H9 (cell line): ENCODE data around the gene CPNE8. TPM values are rescaled to one million over a fixed set of nuclear protein-coding genes. Genes with fewer than 3 reads are reported as not detected.

Experiments used
- DNase-seq: peaks from one replicate; pipeline ENCODE4 v3.0.0-alpha.2; 2017
- H2AFZ ChIP-seq: one replicate; pipeline ENCODE4 v1.6.1; 2013; ENCODE audit warnings: mild to moderate bottlenecking, low read length, control low read depth, moderate library complexity
- H2AK5ac ChIP-seq: 2 replicates; pipeline ENCODE4 v1.6.1; 2013; ENCODE audit warnings: low read length, control low read depth, mixed read lengths; ENCODE audit not compliant: insufficient read length
- H2BK120ac ChIP-seq: one replicate; pipeline ENCODE4 v1.6.1; 2013; ENCODE audit warnings: low read depth, mild to moderate bottlenecking, low read length, control low read depth, inconsistent platforms; ENCODE audit not compliant: poor library complexity, severe bottlenecking
- H2BK12ac ChIP-seq: 2 replicates; pipeline ENCODE4 v1.6.1; 2013; ENCODE audit warnings: low read length, control low read depth, mixed read lengths, low read depth; ENCODE audit not compliant: insufficient read length
- H2BK15ac ChIP-seq: 2 replicates; pipeline ENCODE4 v1.6.1; 2013; ENCODE audit warnings: low read depth, low read length, control low read depth
- H2BK20ac ChIP-seq: one replicate; pipeline ENCODE4 v1.6.1; 2013; ENCODE audit warnings: low read depth, mild to moderate bottlenecking, low read length, control low read depth, inconsistent platforms; ENCODE audit not compliant: poor library complexity, severe bottlenecking
- H2BK5ac ChIP-seq: 2 replicates; pipeline ENCODE4 v1.6.1; 2013; ENCODE audit warnings: low read length, control low read depth, mixed read lengths; ENCODE audit not compliant: insufficient read length
- H3K14ac ChIP-seq: 2 replicates; pipeline ENCODE4 v1.6.1; 2013; ENCODE audit warnings: low read length, control low read depth; ENCODE audit not compliant: insufficient read depth
- H3K18ac ChIP-seq: 2 replicates; pipeline ENCODE4 v1.6.1; 2013; ENCODE audit warnings: low read depth, mild to moderate bottlenecking, mixed read lengths, low read length, control low read depth; ENCODE audit not compliant: insufficient read length
- H3K23ac ChIP-seq: 2 replicates; pipeline ENCODE4 v1.6.1; 2013; ENCODE audit warnings: low read length, control low read depth, mixed read lengths, low read depth; ENCODE audit not compliant: insufficient read length
- H3K23me2 ChIP-seq: 2 replicates; pipeline ENCODE4 v1.6.1; 2013; ENCODE audit warnings: low read depth, mild to moderate bottlenecking, mixed read lengths, low read length, control low read depth; ENCODE audit not compliant: insufficient read length, poor library complexity, severe bottlenecking
- H3K27ac ChIP-seq: 2 replicates; pipeline ENCODE4 v1.5.1; 2013; ENCODE audit warnings: low read length, control low read depth, mixed read lengths, low read depth; ENCODE audit not compliant: insufficient read length
- H3K27me3 ChIP-seq: 2 replicates; pipeline ENCODE4 v1.6.1; 2013; ENCODE audit warnings: low read length, control low read depth, inconsistent platforms; ENCODE audit not compliant: insufficient read depth
- H3K4ac ChIP-seq: 2 replicates; pipeline ENCODE4 v1.6.1; 2013; ENCODE audit warnings: low read depth, mild to moderate bottlenecking, control low read depth, inconsistent platforms, low read length, moderate library complexity
- H3K4me1 ChIP-seq: 2 replicates; pipeline ENCODE4 v1.6.1; 2013; ENCODE audit warnings: low read length, control low read depth, inconsistent platforms; ENCODE audit not compliant: insufficient read depth
- H3K4me2 ChIP-seq: 2 replicates; pipeline ENCODE4 v1.6.1; 2013; ENCODE audit warnings: low read length, control low read depth, mixed read lengths; ENCODE audit not compliant: insufficient read length, insufficient read depth
- H3K56ac ChIP-seq: 2 replicates; pipeline ENCODE4 v1.6.1; 2013; ENCODE audit warnings: low read depth, mild to moderate bottlenecking, mixed read lengths, low read length, control low read depth; ENCODE audit not compliant: insufficient read length
- H3K79me1 ChIP-seq: 2 replicates; pipeline ENCODE4 v1.6.1; 2013; ENCODE audit warnings: low read depth, mild to moderate bottlenecking, moderate library complexity, low read length, control low read depth, inconsistent platforms; ENCODE audit not compliant: insufficient read depth, poor library complexity, severe bottlenecking
- H3K79me2 ChIP-seq: 2 replicates; pipeline ENCODE4 v1.6.1; 2013; ENCODE audit warnings: low read length, control low read depth, inconsistent platforms; ENCODE audit not compliant: insufficient read depth
- H3K9ac ChIP-seq: 2 replicates; pipeline ENCODE4 v1.6.1; 2013; ENCODE audit warnings: low read length, control low read depth, mixed read lengths; ENCODE audit not compliant: insufficient read length; ENCODE audit errors: extremely low read depth
- H3K9me3 ChIP-seq: one replicate; pipeline ENCODE4 v1.6.1; 2013; ENCODE audit warnings: low read depth, low read length, inconsistent platforms; ENCODE audit not compliant: control insufficient read depth
- H3T11ph ChIP-seq: one replicate; pipeline ENCODE4 v1.6.1; 2013; ENCODE audit warnings: mild to moderate bottlenecking, low read length, control low read depth, inconsistent platforms
- H4K20me1 ChIP-seq: one replicate; pipeline ENCODE4 v1.6.1; 2013; ENCODE audit not compliant: control insufficient read depth, insufficient read length, insufficient read depth
- H4K5ac ChIP-seq: 2 replicates; pipeline ENCODE4 v1.6.1; 2013; ENCODE audit warnings: low read depth, mild to moderate bottlenecking, mixed read lengths, low read length, control low read depth; ENCODE audit not compliant: insufficient read length
- H4K8ac ChIP-seq: replicated peaks from 2 replicates; pipeline ENCODE4 v1.6.1; 2013; ENCODE audit warnings: low read length, control low read depth, mixed read lengths, low read depth; ENCODE audit not compliant: insufficient read length
- H4K91ac ChIP-seq: 2 replicates; pipeline ENCODE4 v1.6.1; 2013; ENCODE audit warnings: low read depth, mild to moderate bottlenecking, moderate library complexity, mixed read lengths, low read length, control low read depth; ENCODE audit not compliant: insufficient read length
- H3K27ac Mint-ChIP-seq, 3 experiments: 2 replicates in 2 of 3; 3 replicates in 1 of 3; pipeline ENCODE4 v1.8.0; 2020 to 2021; ENCODE audit warnings: mixed read lengths in 3 of 3, mild to moderate bottlenecking in 1 of 3, moderate library complexity in 1 of 3
- H3K27me3 Mint-ChIP-seq: 2 replicates; pipeline ENCODE4 v1.8.0; 2021; ENCODE audit warnings: low read depth, mild to moderate bottlenecking, moderate library complexity, mixed read lengths
- H3K36me3 Mint-ChIP-seq, 3 experiments: 2 replicates in 2 of 3; 3 replicates in 1 of 3; pipeline ENCODE4 v1.8.0; 2020 to 2021; ENCODE audit warnings: low read depth in 3 of 3, mixed read lengths in 3 of 3; ENCODE audit not compliant: insufficient read depth in 1 of 3
- H3K4me1 Mint-ChIP-seq, 2 experiments: 2 replicates each; pipeline ENCODE4 v1.8.0; 2020; ENCODE audit warnings: mixed read lengths in 2 of 2
- H3K4me3 Mint-ChIP-seq, 2 experiments: 2 replicates in 1 of 2; 3 replicates in 1 of 2; pipeline ENCODE4 v1.8.0; 2020 to 2021; ENCODE audit warnings: mild to moderate bottlenecking in 2 of 2, mixed read lengths in 2 of 2, moderate library complexity in 1 of 2
- H3K9me3 Mint-ChIP-seq, 2 experiments: 2 replicates in 1 of 2; 3 replicates in 1 of 2; pipeline ENCODE4 v1.8.0; 2020; ENCODE audit warnings: mild to moderate bottlenecking in 2 of 2, mixed read lengths in 2 of 2, moderate library complexity in 1 of 2
- total RNA-seq: library from RNA; stranded (reverse); gene quantifications from 2 replicates; pipeline ENCODE4 v1.2.1, GENCODE V29; 2021
- TF ChIP-seq, protein P1 (sequence below): fragments of 200-600 bp; sonication (generic); conservative IDR thresholded peaks from 3 replicates; pipeline ENCODE4 v1.8.0; 2021; ENCODE audit warnings: antibody characterized with exemption, mild to moderate bottlenecking

The CPNE8 gene
- total RNA-seq, 1 experiment from 2014 or later: 1.9 TPM

- H3K9me3 ChIP-seq: no peaks in the 10 kb centered on the region
- Mint-ChIP-seq H3K9me3 (no peaks in the 10 kb centered on the region), H3K27me3 (no peaks in the 10 kb centered on the region), H3K27ac (no peak overlapping the region), H3K4me3 (no peak overlapping the region), H3K4me1 (peaks cover 0 to 4% of the 10 kb centered on the region in 2 experiments; a peak in 2 of 4 replicates), H3K36me3 (peaks cover 0 to 5% (median 3%) of the 10 kb centered on the region in 3 experiments; a peak in 3 of 7 replicates)
- H2BK12ac ChIP-seq: no peak overlapping the region
- no peak overlapping the region for H2BK20ac ChIP-seq
- H3K79me2 ChIP-seq: no peaks in the 10 kb centered on the region
- H3K27me3 ChIP-seq: no peaks in the 10 kb centered on the region
- H4K8ac ChIP-seq: no peak overlapping the region
- no peak for DNase-seq
- H3K4ac ChIP-seq: no peak overlapping the region
- H3T11ph ChIP-seq: no peak overlapping the region
- H2AK5ac ChIP-seq: no peak overlapping the region
- no peak overlapping the region for H3K9ac ChIP-seq
- TF ChIP-seq, protein P1, sequence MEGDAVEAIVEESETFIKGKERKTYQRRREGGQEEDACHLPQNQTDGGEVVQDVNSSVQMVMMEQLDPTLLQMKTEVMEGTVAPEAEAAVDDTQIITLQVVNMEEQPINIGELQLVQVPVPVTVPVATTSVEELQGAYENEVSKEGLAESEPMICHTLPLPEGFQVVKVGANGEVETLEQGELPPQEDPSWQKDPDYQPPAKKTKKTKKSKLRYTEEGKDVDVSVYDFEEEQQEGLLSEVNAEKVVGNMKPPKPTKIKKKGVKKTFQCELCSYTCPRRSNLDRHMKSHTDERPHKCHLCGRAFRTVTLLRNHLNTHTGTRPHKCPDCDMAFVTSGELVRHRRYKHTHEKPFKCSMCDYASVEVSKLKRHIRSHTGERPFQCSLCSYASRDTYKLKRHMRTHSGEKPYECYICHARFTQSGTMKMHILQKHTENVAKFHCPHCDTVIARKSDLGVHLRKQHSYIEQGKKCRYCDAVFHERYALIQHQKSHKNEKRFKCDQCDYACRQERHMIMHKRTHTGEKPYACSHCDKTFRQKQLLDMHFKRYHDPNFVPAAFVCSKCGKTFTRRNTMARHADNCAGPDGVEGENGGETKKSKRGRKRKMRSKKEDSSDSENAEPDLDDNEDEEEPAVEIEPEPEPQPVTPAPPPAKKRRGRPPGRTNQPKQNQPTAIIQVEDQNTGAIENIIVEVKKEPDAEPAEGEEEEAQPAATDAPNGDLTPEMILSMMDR: no peak
- no peaks in the 10 kb centered on the region for H3K23me2 ChIP-seq
- no peaks in the 10 kb centered on the region for H4K20me1 ChIP-seq
- H3K4me1 ChIP-seq: no peaks in the 10 kb centered on the region
- no peak overlapping the region for H4K5ac ChIP-seq
- no peak overlapping the region for H2BK15ac ChIP-seq
- H3K23ac ChIP-seq: no peak overlapping the region
- no peak overlapping the region for H4K91ac ChIP-seq
- H3K4me2 ChIP-seq: no peak overlapping the region
- no peaks in the 10 kb centered on the region for H3K79me1 ChIP-seq
- no peak overlapping the region for H3K14ac ChIP-seq
- H3K18ac ChIP-seq: no peak overlapping the region
- no peak overlapping the region for H2BK120ac ChIP-seq
- H3K56ac ChIP-seq: no peak overlapping the region
- no peak overlapping the region for H2AFZ ChIP-seq
- H2BK5ac ChIP-seq: no peak overlapping the region
- no peak overlapping the region for H3K27ac ChIP-seq
These were observed 36.4 kb downstream of the CPNE8 start for GRCh38 chr12:38869036-38869435.
